ENCODE data around the gene MS4A1. TPM values are rescaled to one million over a fixed set of nuclear protein-coding genes. Genes with fewer than 3 reads are reported as not detected.

Gene MS4A1
- not detected in 2 replicates for total RNA-seq

DNA sequence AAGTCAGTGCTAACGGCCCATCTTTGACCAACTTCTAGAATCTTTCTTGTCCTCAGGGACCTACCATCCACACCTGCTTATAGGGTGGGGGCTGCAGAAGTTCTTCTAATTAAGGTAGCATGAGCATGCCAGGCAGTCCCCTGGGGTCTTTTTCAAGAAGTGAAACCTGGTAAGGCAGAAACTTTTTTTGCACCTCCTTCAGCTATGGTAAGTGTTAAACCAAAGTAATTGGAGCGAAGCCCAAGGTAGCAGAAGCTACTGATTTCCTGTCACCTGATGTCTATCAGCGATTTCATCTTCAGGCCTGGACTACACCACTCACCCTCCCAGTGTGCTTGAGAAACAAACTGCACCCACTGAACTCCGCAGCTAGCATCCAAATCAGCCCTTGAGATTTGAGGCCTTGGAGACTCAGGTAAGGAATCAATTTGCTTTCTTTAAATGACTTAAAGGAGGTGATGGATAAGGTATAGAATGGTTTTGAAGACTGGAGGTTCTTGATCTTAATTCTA, at the start of gene MS4A1:
Gene MS4A1 (plus strand): TSS at position 317 of the 512 bp plus-strand sequence. CDS start 6,528 bp downstream, outside the sequence.

DNA sequence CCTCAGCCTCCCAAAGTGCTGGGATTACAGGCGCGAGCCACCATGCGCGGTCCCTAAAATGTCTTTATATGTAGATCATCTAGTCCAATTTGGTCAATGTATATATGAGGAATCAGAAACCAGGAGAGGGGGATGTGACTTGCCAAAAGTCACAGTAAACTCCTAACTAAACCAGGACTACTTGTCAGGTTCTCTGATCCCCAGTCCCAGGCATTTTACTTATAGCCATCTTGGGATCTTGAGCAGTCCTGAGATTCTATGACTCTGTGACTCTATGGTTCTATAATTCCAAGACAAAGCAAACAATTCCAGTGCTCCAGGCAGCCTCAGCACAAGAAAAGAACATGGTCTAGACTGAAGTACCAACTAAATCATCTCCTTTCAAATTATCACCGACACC, 26.4 kb upstream of the MS4A1 start, which contains the start of gene MS4A5:
Gene MS4A5 (plus strand): TSS at position 301 of the 400 bp plus-strand sequence. CDS start 103 bp downstream, outside the sequence.

DNA sequence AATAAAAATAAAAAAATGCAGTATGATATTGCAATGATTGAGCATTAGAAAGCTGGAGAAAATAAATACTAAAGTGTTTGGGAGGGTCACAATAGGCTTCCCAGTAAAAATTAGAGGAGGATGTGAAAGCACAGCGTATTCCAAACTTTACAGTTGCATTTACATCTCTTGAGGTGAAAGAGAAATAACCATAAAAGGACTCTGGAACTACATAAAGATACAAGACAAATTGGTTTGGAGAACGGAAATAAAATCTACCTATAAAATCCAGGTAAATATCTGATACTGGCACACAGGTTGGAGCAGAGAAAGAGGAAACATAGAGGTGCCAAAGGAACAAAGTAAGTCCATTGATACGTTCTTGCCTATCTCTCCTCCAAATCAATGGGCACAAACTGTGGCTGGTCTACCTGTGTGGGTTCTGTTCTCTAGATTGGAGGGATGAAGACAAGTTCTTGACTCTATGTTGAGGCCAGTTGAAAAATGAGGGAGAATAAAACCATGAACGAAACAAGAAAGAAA, 36.9 kb downstream of the MS4A1 start, which contains the start of gene MS4A12:
Gene MS4A12 (plus strand): TSS at position 291 of the 522 bp plus-strand sequence. CDS start 4,541 bp downstream, outside the sequence.

DNA sequence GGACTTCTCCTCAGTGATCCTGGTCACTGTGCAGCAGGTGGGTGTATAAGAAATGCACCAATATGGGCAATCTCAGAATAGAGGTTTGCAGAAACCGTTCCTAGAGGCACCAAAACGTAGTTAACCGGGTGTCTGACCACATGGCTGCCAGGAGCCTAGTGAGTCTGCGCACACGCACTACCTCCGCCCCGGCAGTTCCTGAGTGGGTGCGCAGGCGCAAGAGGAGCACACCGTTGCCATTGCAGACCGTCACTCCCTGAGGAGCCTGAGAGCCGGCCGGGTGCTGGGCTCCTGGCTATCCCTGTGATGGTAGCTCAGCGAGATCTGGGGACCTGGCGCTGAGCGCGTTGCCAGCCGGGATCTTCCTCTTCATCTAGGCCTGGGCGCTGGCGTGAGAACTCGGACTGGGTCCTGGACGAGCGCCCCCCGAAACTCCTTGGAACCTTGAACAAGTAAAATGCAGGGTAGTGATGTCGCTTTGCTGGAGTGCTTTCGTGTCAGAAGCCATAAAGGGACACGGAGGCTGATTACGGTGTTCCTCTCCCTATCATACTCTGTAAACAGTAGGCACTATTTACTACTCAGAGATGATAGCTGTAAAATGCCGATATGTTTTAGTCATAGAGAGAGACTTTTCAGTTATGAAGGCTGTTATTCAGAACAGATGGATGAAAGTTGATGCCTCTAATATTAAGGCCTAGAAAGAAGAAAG, 59.7 kb downstream of the MS4A1 start, which contains the start of gene MS4A13:
Gene MS4A13 (plus strand): TSS at position 249 of the 712 bp plus-strand sequence. CDS start 2,692 bp downstream, outside the sequence.

Other genes starting within 250 kb of the MS4A1 start
- gene MS4A4E, start 212.7 kb upstream of the MS4A1 start, total RNA-seq: not detected in 2 replicates
- gene MS4A4A, start 175.2 kb upstream of the MS4A1 start, total RNA-seq: 10.5 TPM in 1 of 2 replicates, not detected in the other
- not detected in 2 replicates for gene MS4A6E, start 128.6 kb upstream of the MS4A1 start, total RNA-seq
- gene MS4A7, start 77.3 kb upstream of the MS4A1 start, total RNA-seq: not detected in 2 replicates
- not detected in 2 replicates for gene MS4A14, start 59.4 kb upstream of the MS4A1 start, total RNA-seq
- gene MS4A5, start 26.3 kb upstream of the MS4A1 start, total RNA-seq: not detected in 2 replicates
- not detected in 2 replicates for gene MS4A12, start 36.9 kb downstream of the MS4A1 start, total RNA-seq
- not detected in 2 replicates for gene MS4A13, start 59.5 kb downstream of the MS4A1 start, total RNA-seq
- not detected in 2 replicates for gene MS4A8, start 243.8 kb downstream of the MS4A1 start, total RNA-seq

Measured in epithelial cell of alveolus of lung (primary cell).